C4-2B (cell line): Measurements from ENCODE around the gene SFRP4.

Source experiments
- ZFX ChIP-seq: fragments of 450-650 bp; IDR thresholded peaks from 2 replicates; pipeline ENCODE4 v1.6.1; 2017
- TF ChIP-seq, protein P1 (sequence below): fragments of 450-650 bp; conservative IDR thresholded peaks from 2 replicates; pipeline ENCODE4 v1.5.1; 2017; ENCODE audit warnings: mild to moderate bottlenecking

DNA sequence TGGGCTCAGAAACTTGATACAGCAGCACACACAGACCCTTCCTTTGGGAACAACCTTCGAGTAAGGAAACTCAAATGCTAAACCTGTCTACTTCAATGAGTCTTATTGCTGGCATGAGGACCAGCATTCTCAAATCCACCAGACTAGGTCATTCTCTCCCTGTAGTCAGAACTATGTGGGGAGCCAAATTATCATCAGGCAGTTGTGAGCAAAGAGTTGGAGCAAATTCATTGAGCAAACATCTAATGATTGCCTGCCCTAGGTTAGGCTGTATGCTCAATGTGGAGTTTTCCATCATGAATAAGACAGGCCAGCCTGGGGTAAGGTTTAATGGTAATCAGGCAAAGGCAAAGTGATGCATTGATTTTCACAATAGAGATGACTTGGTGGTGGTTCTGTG lies 7.4 kb upstream of the SFRP4 start:
- TF ChIP-seq, protein P1, sequence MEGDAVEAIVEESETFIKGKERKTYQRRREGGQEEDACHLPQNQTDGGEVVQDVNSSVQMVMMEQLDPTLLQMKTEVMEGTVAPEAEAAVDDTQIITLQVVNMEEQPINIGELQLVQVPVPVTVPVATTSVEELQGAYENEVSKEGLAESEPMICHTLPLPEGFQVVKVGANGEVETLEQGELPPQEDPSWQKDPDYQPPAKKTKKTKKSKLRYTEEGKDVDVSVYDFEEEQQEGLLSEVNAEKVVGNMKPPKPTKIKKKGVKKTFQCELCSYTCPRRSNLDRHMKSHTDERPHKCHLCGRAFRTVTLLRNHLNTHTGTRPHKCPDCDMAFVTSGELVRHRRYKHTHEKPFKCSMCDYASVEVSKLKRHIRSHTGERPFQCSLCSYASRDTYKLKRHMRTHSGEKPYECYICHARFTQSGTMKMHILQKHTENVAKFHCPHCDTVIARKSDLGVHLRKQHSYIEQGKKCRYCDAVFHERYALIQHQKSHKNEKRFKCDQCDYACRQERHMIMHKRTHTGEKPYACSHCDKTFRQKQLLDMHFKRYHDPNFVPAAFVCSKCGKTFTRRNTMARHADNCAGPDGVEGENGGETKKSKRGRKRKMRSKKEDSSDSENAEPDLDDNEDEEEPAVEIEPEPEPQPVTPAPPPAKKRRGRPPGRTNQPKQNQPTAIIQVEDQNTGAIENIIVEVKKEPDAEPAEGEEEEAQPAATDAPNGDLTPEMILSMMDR = no peak
- TF ChIP-seq ZFX = no peak
